Suprapubic skin (tissue), 4 donors: Measurements from ENCODE around the gene NEK6.

Source experiments
- EP300 ChIP-seq: sonication (generic); formaldehyde crosslinking; IDR thresholded peaks from one replicate; pipeline ENCODE4 v1.6.1; 2017; ENCODE audit warnings: antibody characterized with exemption
- POLR2A ChIP-seq, 2 donors: fragments of 450-650 bp; IDR thresholded peaks; one replicate each; pipeline ENCODE4 v1.6.1; 2017; ENCODE audit warnings: antibody characterized with exemption in 2 of 2, mild to moderate bottlenecking in 2 of 2, moderate library complexity in 2 of 2
- POLR2AphosphoS5 ChIP-seq, 3 donors: sonication (generic); formaldehyde crosslinking; IDR thresholded peaks; one replicate each; pipeline ENCODE4 v1.6.1; 2017; ENCODE audit warnings: antibody characterized with exemption in 3 of 3
- TF ChIP-seq, protein P1 (sequence below), 2 donors: fragments of 200-600 bp in 1 of 2; fragments of 450-650 bp in 1 of 2; sonication (generic) in 1 of 2; IDR thresholded peaks; one replicate each; pipeline ENCODE4 v1.5.1; 2016 to 2019; ENCODE audit warnings: antibody characterized with exemption in 2 of 2, mild to moderate bottlenecking in 1 of 2, moderate library complexity in 1 of 2

DNA sequence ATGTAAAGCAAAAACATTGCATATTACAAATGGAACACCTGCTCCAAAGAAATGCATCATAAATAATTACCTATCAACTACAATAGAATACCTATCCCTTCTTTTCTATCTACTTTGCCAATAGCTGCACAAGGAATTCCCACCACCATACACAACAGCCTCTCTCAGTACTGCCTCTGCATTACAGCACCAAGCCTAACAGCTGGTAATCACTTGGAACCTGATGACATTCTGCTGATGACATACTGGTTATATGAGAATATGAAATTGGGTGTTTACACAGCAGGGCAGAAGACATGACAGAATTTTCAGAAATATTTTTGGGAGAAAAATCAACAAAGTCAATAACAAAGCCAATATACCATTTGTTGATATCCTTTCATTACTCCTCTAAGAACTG, 114.3 kb downstream of the NEK6 start:
- TF ChIP-seq POLR2A (IDR thresholded peaks at IDR 0.05) (no peak), EP300 (no peak), POLR2AphosphoS5 (IDR thresholded peaks at IDR 0.05) (no peak)
- TF ChIP-seq, protein P1, sequence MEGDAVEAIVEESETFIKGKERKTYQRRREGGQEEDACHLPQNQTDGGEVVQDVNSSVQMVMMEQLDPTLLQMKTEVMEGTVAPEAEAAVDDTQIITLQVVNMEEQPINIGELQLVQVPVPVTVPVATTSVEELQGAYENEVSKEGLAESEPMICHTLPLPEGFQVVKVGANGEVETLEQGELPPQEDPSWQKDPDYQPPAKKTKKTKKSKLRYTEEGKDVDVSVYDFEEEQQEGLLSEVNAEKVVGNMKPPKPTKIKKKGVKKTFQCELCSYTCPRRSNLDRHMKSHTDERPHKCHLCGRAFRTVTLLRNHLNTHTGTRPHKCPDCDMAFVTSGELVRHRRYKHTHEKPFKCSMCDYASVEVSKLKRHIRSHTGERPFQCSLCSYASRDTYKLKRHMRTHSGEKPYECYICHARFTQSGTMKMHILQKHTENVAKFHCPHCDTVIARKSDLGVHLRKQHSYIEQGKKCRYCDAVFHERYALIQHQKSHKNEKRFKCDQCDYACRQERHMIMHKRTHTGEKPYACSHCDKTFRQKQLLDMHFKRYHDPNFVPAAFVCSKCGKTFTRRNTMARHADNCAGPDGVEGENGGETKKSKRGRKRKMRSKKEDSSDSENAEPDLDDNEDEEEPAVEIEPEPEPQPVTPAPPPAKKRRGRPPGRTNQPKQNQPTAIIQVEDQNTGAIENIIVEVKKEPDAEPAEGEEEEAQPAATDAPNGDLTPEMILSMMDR (IDR thresholded peaks at IDR 0.05) = no peak
